Measurements from ENCODE around the gene SPTLC1.

The SPTLC1 gene

GRCh38 chr9:92077888-92078287 lies 37.3 kb downstream of the SPTLC1 start:
- no peak for DNase-seq

GRCh38 chr9:92071634-92072033 lies 43.6 kb downstream of the SPTLC1 start:
- no peak for DNase-seq

- no peak for DNase-seq
These were observed 49.0 kb downstream of the SPTLC1 start for GRCh38 chr9:92066168-92066567.

GRCh38 chr9:92064711-92065110 lies 50.5 kb downstream of the SPTLC1 start:
- DNase-seq, result no peak

- no peak for DNase-seq
These were observed 54.0 kb downstream of the SPTLC1 start for GRCh38 chr9:92061184-92061583.

GRCh38 chr9:92059661-92060060 lies 55.6 kb downstream of the SPTLC1 start:
- DNase-seq, result no peak

- DNase-seq, result no peak
These were observed 56.3 kb downstream of the SPTLC1 start for GRCh38 chr9:92058723-92059444.

GRCh38 chr9:92058026-92058425 lies 57.2 kb downstream of the SPTLC1 start:
- DNase-seq, result no peak

- DNase-seq, result no peak
These were observed 58.0 kb downstream of the SPTLC1 start for GRCh38 chr9:92057226-92057625.

GRCh38 chr9:92055624-92056023 lies 59.6 kb downstream of the SPTLC1 start:
- DNase-seq, result no peak

GRCh38 chr9:92048924-92049625 lies 66.1 kb downstream of the SPTLC1 start:
- DNase-seq, result no peak

- DNase-seq, result no peak
These were observed 67.7 kb downstream of the SPTLC1 start for GRCh38 chr9:92047500-92047899.

- DNase-seq, result no peak
These were observed 68.5 kb downstream of the SPTLC1 start for GRCh38 chr9:92046676-92047075.

GRCh38 chr9:92044936-92045335 lies 70.3 kb downstream of the SPTLC1 start:
- DNase-seq, result no peak

GRCh38 chr9:92043002-92043401 lies 72.2 kb downstream of the SPTLC1 start:
- no peak for DNase-seq

GRCh38 chr9:92042260-92042659 lies 73.0 kb downstream of the SPTLC1 start:
- no peak for DNase-seq

GRCh38 chr9:92036756-92037155 lies 78.5 kb downstream of the SPTLC1 start:
- no peak for DNase-seq

GRCh38 chr9:92036411-92036746 lies 78.8 kb downstream of the SPTLC1 start:
- no peak for DNase-seq

GRCh38 chr9:92035687-92036410 lies 79.4 kb downstream of the SPTLC1 start:
- DNase-seq, result no peak

- no peak for DNase-seq
These were observed 80.1 kb downstream of the SPTLC1 start for GRCh38 chr9:92035146-92035545.

GRCh38 chr9:92033991-92034390 lies 81.2 kb downstream of the SPTLC1 start:
- no peak for DNase-seq

- no peak for DNase-seq
These were observed 81.9 kb downstream of the SPTLC1 start for GRCh38 chr9:92033307-92033706.

- no peak for DNase-seq
These were observed 82.3 kb downstream of the SPTLC1 start for GRCh38 chr9:92032891-92033290.

GRCh38 chr9:92030367-92030766 lies 84.8 kb downstream of the SPTLC1 start:
- no peak for DNase-seq
